NCI-H2081 treated with DMSO at 0.1 percent for 48 hours (cell line): ENCODE results near the gene NELFCD.

Experiments
- DNase-seq: peaks from one replicate; lab custom pipeline; 2025; lab: John Stamatoyannopoulos, UW

The NELFCD gene

GRCh38 chr20:58994390-58995159, 13.5 kb downstream of the NELFCD start:
- DNase-seq, result no peak

GRCh38 chr20:58995461-58996225, 14.6 kb downstream of the NELFCD start:
- no peak for DNase-seq

- no peak for DNase-seq
Measured at GRCh38 chr20:58996226-58996611, 15.2 kb downstream of the NELFCD start.

- DNase-seq, result no peak
Measured at GRCh38 chr20:58997141-58997770, 16.2 kb downstream of the NELFCD start.

GRCh38 chr20:58998656-58999055, 17.6 kb downstream of the NELFCD start:
- DNase-seq, result no peak

GRCh38 chr20:59000326-59000725, 19.3 kb downstream of the NELFCD start:
- no peak for DNase-seq

- no peak for DNase-seq
Measured at GRCh38 chr20:59001068-59001448, 20.0 kb downstream of the NELFCD start.

GRCh38 chr20:59001449-59002171, 20.6 kb downstream of the NELFCD start:
- no peak for DNase-seq

- no peak for DNase-seq
Measured at GRCh38 chr20:59002388-59002787, 21.3 kb downstream of the NELFCD start.

- DNase-seq, result no peak
Measured at GRCh38 chr20:59002874-59003399, 21.9 kb downstream of the NELFCD start.

GRCh38 chr20:59003836-59004492, 22.9 kb downstream of the NELFCD start:
- DNase-seq, result no peak

GRCh38 chr20:59004493-59004762, 23.4 kb downstream of the NELFCD start:
- DNase-seq, result no peak

- DNase-seq, result no peak
Measured at GRCh38 chr20:59004763-59005522, 23.9 kb downstream of the NELFCD start.

- no peak for DNase-seq
Measured at GRCh38 chr20:59005523-59006166, 24.6 kb downstream of the NELFCD start.

- DNase-seq, result no peak
Measured at GRCh38 chr20:59006167-59006863, 25.3 kb downstream of the NELFCD start.

- no peak for DNase-seq
Measured at GRCh38 chr20:59006864-59007664, 26.0 kb downstream of the NELFCD start, which contains the start of gene CTSZ. CTSZ (minus strand) TSS chr20:59007254; CDS start chr20:59007128, 126 bp downstream.

- no peak for DNase-seq
Measured at GRCh38 chr20:59007665-59008511, 26.8 kb downstream of the NELFCD start.
